ENCODE results near the gene PLCH1.

GRCh38 chr3:155690921-155691320 is 54.0 kb downstream of the PLCH1 start:
- no peak for TF ChIP-seq POLR2AphosphoS5 (IDR thresholded peaks at IDR 0.05; ENCODE audit: low read depth, low read length)
- no peak for TF ChIP-seq REST (IDR thresholded peaks at IDR 0.05; ENCODE audit: insufficient read depth in 1 of 2, low read depth in 2 of 2, low read length in 2 of 2)
- TF ChIP-seq TAF1 (IDR thresholded peaks at IDR 0.05; ENCODE audit: borderline replicate concordance, insufficient read depth, low read length) = no peak
- no peak for TF ChIP-seq SIN3A (IDR thresholded peaks at IDR 0.05; ENCODE audit: borderline replicate concordance, insufficient read depth, low read length)
